Esophagus muscularis mucosa (tissue), 3 donors: ENCODE measurements around the gene RBM14.

Experiments used
- CTCF ChIP-seq, 3 experiments: fragments of 200-600 bp in 2 of 3; fragments of 450-650 bp in 1 of 3; sonication (generic) in 2 of 3; IDR thresholded peaks; one replicate each; pipeline ENCODE4 v1.5.1; 2017 to 2019; ENCODE audit warnings: antibody characterized with exemption in 3 of 3, mild to moderate bottlenecking in 2 of 3, moderate library complexity in 1 of 3
- POLR2AphosphoS5 ChIP-seq, 2 donors: sonication (generic); formaldehyde crosslinking; IDR thresholded peaks; one replicate each; pipeline ENCODE4 v1.6.1; 2017; ENCODE audit warnings: antibody characterized with exemption in 2 of 2

GRCh38 chr11:66603072-66603471 lies 13.4 kb upstream of the RBM14 start:
- TF ChIP-seq CTCF (IDR thresholded peaks at IDR 0.05): no peak
- TF ChIP-seq POLR2AphosphoS5 (IDR thresholded peaks at IDR 0.05): no peak
